ENCODE data around the gene CA10.

CA10 gene

GRCh38 chr17:51957786-51958185, 200.7 kb downstream of the CA10 start:
- H3K36me3 ChIP-seq (ENCODE audit: control insufficient read depth, low read length) = no peaks in the 10 kb centered on the region
- no peaks in the 10 kb centered on the region for H4K20me1 ChIP-seq (ENCODE audit: control insufficient read depth, insufficient read depth, low read depth, low read length)
- no peak overlapping the region for H3K4me3 ChIP-seq (ENCODE audit: low read length)
- H3K9me2 ChIP-seq (replicated peaks; ENCODE audit: control insufficient read depth, low read length) = no peaks in the 10 kb centered on the region
- H3K79me2 ChIP-seq (ENCODE audit: control insufficient read depth, low read length) = no peaks in the 10 kb centered on the region
- no peaks in the 10 kb centered on the region for H3K27me3 ChIP-seq (ENCODE audit: control insufficient read depth, low read length)
- no peak overlapping the region for H3K4me2 ChIP-seq (ENCODE audit: low read length)
- H3K4me1 ChIP-seq (ENCODE audit: control insufficient read depth, low read length) = no peaks in the 10 kb centered on the region
- H3K27ac ChIP-seq (ENCODE audit: low read depth, low read length) = no peak overlapping the region
- TF ChIP-seq CTCF (IDR thresholded peaks at IDR 0.05; ENCODE audit: low read depth, low read length, poor library complexity, severe bottlenecking) = no peak
- H3K9me3 ChIP-seq (ENCODE audit: control insufficient read depth, insufficient read depth, low read length) = peaks cover 3% of the 10 kb centered on the region; the same call in 1 of the 2 replicates
- H3F3A ChIP-seq (ENCODE audit: control insufficient read depth, insufficient read depth) = no peaks in the 10 kb centered on the region

GRCh38 chr17:51955245-51955644, 203.3 kb downstream of the CA10 start:
- Histone ChIP-seq H3K4me3 (ENCODE audit: low read length) (no peak overlapping the region), H3K9me3 (ENCODE audit: control insufficient read depth, insufficient read depth, low read length) (no peaks in the 10 kb centered on the region), H3K4me1 (ENCODE audit: control insufficient read depth, low read length) (no peaks in the 10 kb centered on the region), H3K79me2 (ENCODE audit: control insufficient read depth, low read length) (no peaks in the 10 kb centered on the region), H4K20me1 (ENCODE audit: control insufficient read depth, insufficient read depth, low read depth, low read length) (no peaks in the 10 kb centered on the region), H3K4me2 (ENCODE audit: low read length) (no peak overlapping the region), H3K9me2 (replicated peaks; ENCODE audit: control insufficient read depth, low read length) (no peaks in the 10 kb centered on the region), H3K36me3 (ENCODE audit: control insufficient read depth, low read length) (no peaks in the 10 kb centered on the region), H3K27me3 (ENCODE audit: control insufficient read depth, low read length) (no peaks in the 10 kb centered on the region), H3K27ac (ENCODE audit: low read depth, low read length) (no peak overlapping the region), H3F3A (ENCODE audit: control insufficient read depth, insufficient read depth) (no peaks in the 10 kb centered on the region)
- TF ChIP-seq CTCF (IDR thresholded peaks at IDR 0.05; ENCODE audit: low read depth, low read length, poor library complexity, severe bottlenecking) (no peak), EZH2phosphoT487 (IDR thresholded peaks at IDR 0.05; ENCODE audit: borderline replicate concordance, low read length) (no peak)

GRCh38 chr17:51954232-51954765, 204.2 kb downstream of the CA10 start:
- Histone ChIP-seq H3K27ac (ENCODE audit: low read depth, low read length) (no peak overlapping the region), H3K79me2 (ENCODE audit: control insufficient read depth, low read length) (no peaks in the 10 kb centered on the region), H3F3A (ENCODE audit: control insufficient read depth, insufficient read depth) (no peaks in the 10 kb centered on the region), H3K9me3 (ENCODE audit: control insufficient read depth, insufficient read depth, low read length) (no peaks in the 10 kb centered on the region), H3K4me3 (ENCODE audit: low read length) (no peak overlapping the region), H3K4me2 (ENCODE audit: low read length) (no peak overlapping the region), H3K4me1 (ENCODE audit: control insufficient read depth, low read length) (no peaks in the 10 kb centered on the region), H3K36me3 (ENCODE audit: control insufficient read depth, low read length) (no peaks in the 10 kb centered on the region), H3K9me2 (replicated peaks; ENCODE audit: control insufficient read depth, low read length) (no peaks in the 10 kb centered on the region), H3K27me3 (ENCODE audit: control insufficient read depth, low read length) (no peaks in the 10 kb centered on the region), H4K20me1 (ENCODE audit: control insufficient read depth, insufficient read depth, low read depth, low read length) (no peaks in the 10 kb centered on the region)
- no peak for TF ChIP-seq CTCF (IDR thresholded peaks at IDR 0.05; ENCODE audit: low read depth, low read length, poor library complexity, severe bottlenecking)
- TF ChIP-seq EZH2phosphoT487 (IDR thresholded peaks at IDR 0.05; ENCODE audit: borderline replicate concordance, low read length) = no peak

Data from DOHH2 (cell line).